Measurements from ENCODE around the gene AKTIP.
A peak's percentile ranks its signal among the peaks of the same experiment; 100 is the strongest.

Gene AKTIP

GRCh38 chr16:53480394-53480793 is 22.6 kb downstream of the AKTIP start:
- no peak for DNase-seq (ENCODE audit: low read depth in 3 of 3)

GRCh38 chr16:53478965-53479364 is 24.0 kb downstream of the AKTIP start:
- no peak for DNase-seq (ENCODE audit: low read depth in 3 of 3)

GRCh38 chr16:53476867-53477266 is 26.1 kb downstream of the AKTIP start:
- DNase-seq (ENCODE audit: low read depth in 3 of 3) = no peak

DNA sequence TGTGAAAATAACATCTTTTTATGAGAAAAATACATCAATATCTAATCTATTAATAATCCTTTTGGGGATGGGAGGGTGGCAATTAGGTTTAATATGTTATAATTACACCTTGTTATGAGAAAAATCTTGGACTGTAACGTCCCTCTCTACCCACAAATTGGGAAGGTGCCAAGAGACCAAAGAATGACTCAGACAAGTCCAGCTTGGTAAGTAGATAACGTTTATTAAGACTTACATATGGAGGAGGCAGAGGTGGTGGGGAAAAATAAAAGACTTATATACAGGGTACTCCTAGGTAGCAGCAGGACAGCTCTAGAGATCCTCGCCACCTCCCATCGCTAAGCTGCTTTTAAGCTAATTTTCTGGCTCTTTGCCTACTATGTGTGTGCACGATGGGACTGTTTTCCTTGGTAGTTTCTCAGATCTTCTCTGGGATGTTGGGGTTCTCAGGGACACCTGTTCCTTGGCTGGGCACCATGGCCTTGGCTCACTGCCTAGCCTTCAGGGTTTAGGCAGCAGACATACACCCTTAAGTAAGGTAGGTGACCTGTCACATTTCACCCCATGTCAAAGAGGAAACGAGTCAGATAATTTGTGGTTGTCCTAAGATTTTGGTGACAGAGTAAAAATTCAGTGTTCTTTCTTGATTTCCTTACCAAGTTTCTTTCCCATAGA is 37.3 kb downstream of the AKTIP start:
- no peak for DNase-seq (ENCODE audit: low read depth in 3 of 3)

DNA sequence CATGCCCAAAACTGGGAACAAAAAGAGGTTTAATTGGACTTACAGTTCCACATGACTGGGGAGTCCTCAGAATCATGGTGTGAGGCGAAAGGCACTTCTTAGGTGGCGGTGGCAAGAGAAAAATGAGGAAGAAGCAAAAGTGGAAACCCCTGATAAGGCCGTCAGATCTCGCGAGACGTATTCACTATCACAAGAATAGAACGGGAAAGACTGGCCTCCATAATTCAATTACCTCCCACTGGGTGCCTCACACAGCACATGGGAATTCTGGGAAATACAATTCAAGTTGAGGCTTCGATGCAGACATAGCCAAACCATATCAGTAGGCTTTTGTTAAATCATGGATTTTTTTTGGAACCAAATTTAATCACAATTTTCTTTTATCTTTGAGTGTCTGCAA is 44.4 kb downstream of the AKTIP start:
- DNase-seq (ENCODE audit: low read depth in 3 of 3) = no peak

GRCh38 chr16:53457670-53458069 is 45.3 kb downstream of the AKTIP start:
- peak in 2 of 3 experiments; percentile 42 to 53 for DNase-seq (ENCODE audit: low read depth in 3 of 3)

- DNase-seq (ENCODE audit: low read depth in 3 of 3) = no peak
These were observed 46.4 kb downstream of the AKTIP start for GRCh38 chr16:53456625-53457024.

- no peak for DNase-seq (ENCODE audit: low read depth in 3 of 3)
These were observed 49.1 kb downstream of the AKTIP start for GRCh38 chr16:53453928-53454327.

- no peak for DNase-seq (ENCODE audit: low read depth in 3 of 3)
These were observed 53.0 kb downstream of the AKTIP start for GRCh38 chr16:53449816-53450517.

- DNase-seq (ENCODE audit: low read depth in 3 of 3) = no peak
These were observed 56.9 kb downstream of the AKTIP start for GRCh38 chr16:53446090-53446489.

- DNase-seq (ENCODE audit: low read depth in 3 of 3) = no peak
These were observed 57.5 kb downstream of the AKTIP start for GRCh38 chr16:53445534-53445933.

Measured in stimulated activated CD4-positive, alpha-beta T cell treated with anti-CD3 and anti-CD28 coated beads, TNF-alpha, amount 100 ng/mL, for 4 hours (primary cell).